Retinal pigment epithelial cell (primary cell): ENCODE data around the gene DIS3L2.
"Not testable (repeated sequence)": the region's sequence is repeated elsewhere in the genome, so short reads cannot be mapped to it uniquely, and the experiment has no call there.

Experiments
- DNase-seq: peaks from one replicate; pipeline ENCODE4 v3.0.0-alpha.2; 2010; ENCODE audit warnings: low read depth
- H3K4me3 ChIP-seq: 2 replicates; pipeline ENCODE4 v1.5.1; 2011; ENCODE audit warnings: mild to moderate bottlenecking, low read length, control low read depth, moderate library complexity
- CTCF ChIP-seq: conservative IDR thresholded peaks from 2 replicates; pipeline ENCODE4 v1.5.1; 2011; ENCODE audit warnings: low read depth, low read length, control low read depth, inconsistent platforms

Gene DIS3L2

GRCh38 chr2:232174662-232175061, 213.1 kb downstream of the DIS3L2 start:
- TF ChIP-seq CTCF: no peak
- no peak overlapping the region for H3K4me3 ChIP-seq
- no peak for DNase-seq

DNA sequence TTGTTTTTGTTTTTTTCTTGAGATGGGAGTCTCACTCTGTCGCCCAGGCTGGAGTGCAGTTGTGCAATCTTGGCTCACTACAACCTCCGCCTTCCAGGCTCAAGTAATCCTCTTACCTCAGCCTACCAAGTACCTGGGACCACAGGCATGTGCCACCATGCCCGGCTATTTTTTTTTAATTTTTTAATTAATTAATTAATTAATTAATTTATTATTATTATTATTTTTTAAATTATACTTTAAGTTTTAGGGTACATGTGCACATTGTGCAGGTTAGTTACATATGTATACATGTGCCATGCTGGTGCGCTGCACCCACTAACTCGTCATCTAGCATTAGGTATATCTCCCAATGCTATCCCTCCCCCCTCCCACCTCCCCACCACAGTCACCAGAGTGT, 215.1 kb downstream of the DIS3L2 start:
- H3K4me3 ChIP-seq, DNase-seq: not testable (repeated sequence)

- DNase-seq: no peak
- no peak overlapping the region for H3K4me3 ChIP-seq
- TF ChIP-seq CTCF: no peak
Measured at GRCh38 chr2:232183279-232183678, 221.8 kb downstream of the DIS3L2 start.

GRCh38 chr2:232184346-232184745, 222.8 kb downstream of the DIS3L2 start:
- TF ChIP-seq CTCF: no peak
- no peak overlapping the region for H3K4me3 ChIP-seq
- no peak for DNase-seq

- TF ChIP-seq CTCF: no peak
- DNase-seq: no peak
- H3K4me3 ChIP-seq: no peak overlapping the region
Measured at GRCh38 chr2:232190796-232191195, 229.3 kb downstream of the DIS3L2 start.

DNA sequence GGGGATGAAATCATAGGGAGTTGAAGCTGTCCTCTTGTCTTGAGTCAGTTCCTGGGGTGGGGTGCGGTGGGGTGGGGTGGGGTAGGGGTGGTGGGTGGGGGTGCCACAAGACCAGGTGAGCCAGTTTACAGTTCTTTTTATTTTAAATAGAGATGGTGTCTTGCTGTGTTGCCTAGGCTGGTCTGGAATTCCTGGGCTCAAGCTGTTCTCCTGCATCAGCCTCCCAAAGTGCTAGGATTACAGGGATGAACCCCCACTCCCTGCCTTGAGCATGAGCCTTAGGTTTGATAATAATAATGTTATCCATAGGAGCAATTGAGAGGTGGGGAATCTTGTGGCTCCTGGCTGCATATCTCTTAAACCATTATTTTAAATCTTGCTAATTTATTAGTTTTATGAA, 234.0 kb downstream of the DIS3L2 start:
- no peak overlapping the region for H3K4me3 ChIP-seq
- DNase-seq: no peak
- no peak for TF ChIP-seq CTCF

DNA sequence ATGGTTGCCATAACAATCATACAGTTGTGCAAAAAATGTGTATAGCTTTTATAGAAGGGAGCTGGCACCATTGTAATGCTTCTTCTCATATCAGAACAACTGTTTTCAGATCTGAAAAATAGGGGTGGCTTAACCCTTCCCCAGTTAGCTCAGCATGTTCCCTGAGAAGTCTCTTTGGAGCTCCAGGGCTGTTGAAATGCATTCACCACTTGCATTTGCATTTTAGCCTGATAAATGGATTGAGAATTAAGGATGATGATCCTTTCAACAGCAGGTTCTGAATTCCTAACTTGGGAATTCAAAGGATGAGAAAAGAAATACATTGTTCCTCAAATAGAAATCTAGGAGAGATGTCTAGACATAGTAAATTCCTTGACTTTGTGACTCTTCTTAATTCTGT, 235.3 kb downstream of the DIS3L2 start:
- no peak overlapping the region for H3K4me3 ChIP-seq
- TF ChIP-seq CTCF: no peak

DNA sequence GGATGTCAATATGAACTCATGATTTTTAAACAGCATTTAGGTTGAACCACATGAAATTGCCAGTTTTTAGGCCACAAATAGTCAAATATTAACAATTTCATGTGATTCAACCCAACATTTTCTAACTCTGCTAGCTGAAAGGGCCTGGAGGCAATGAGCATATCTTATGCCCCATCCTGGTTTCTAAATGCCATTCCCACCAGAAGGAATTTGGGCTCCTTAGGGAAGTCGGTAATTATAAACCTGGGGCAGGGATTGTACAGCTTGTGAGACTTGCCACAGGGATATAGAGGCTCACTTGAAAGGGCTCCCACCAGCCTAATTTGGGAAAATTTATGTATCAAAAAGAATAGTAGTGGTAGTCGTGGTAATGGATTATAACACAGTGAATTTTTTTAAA, 238.7 kb downstream of the DIS3L2 start:
- TF ChIP-seq CTCF: no peak

More for the DNA sequence above, 235.3 kb downstream of the DIS3L2 start:
- DNase-seq: no peak

More for the DNA sequence above, 238.7 kb downstream of the DIS3L2 start:
- no peak overlapping the region for H3K4me3 ChIP-seq
- no peak for DNase-seq
